ENCODE measurements around the gene LINC01488.

Gene LINC01488

GRCh38 chr11:69511358-69512055 is 30.0 kb downstream of the LINC01488 start:
- no peak for DNase-seq

- DNase-seq: no peak
Observed at GRCh38 chr11:69512136-69512535, 30.7 kb downstream of the LINC01488 start.

- DNase-seq: no peak
Observed at GRCh38 chr11:69512790-69513189, 31.3 kb downstream of the LINC01488 start.

GRCh38 chr11:69513196-69513595 is 31.7 kb downstream of the LINC01488 start:
- no peak for DNase-seq

- no peak for DNase-seq
Observed at GRCh38 chr11:69513663-69514224, 32.3 kb downstream of the LINC01488 start.

- DNase-seq: no peak
Observed at GRCh38 chr11:69514771-69515170, 33.3 kb downstream of the LINC01488 start.

GRCh38 chr11:69515271-69516245 is 34.1 kb downstream of the LINC01488 start:
- DNase-seq: peak in 1 of 14 donors; percentile 12

- no peak for DNase-seq
Observed at GRCh38 chr11:69516526-69516925, 35.1 kb downstream of the LINC01488 start.

- DNase-seq: no peak
Observed at GRCh38 chr11:69518081-69518950, 36.9 kb downstream of the LINC01488 start.

- no peak for DNase-seq
Observed at GRCh38 chr11:69520186-69520916, 38.9 kb downstream of the LINC01488 start.

- DNase-seq: no peak
Observed at GRCh38 chr11:69521457-69521856, 40.0 kb downstream of the LINC01488 start.

GRCh38 chr11:69523453-69523852 is 42.0 kb downstream of the LINC01488 start:
- DNase-seq: no peak

- DNase-seq: no peak
Observed at GRCh38 chr11:69524291-69524882, 42.9 kb downstream of the LINC01488 start.

GRCh38 chr11:69524991-69525411 is 43.5 kb downstream of the LINC01488 start:
- no peak for DNase-seq

- DNase-seq: no peak
Observed at GRCh38 chr11:69525516-69526452, 44.3 kb downstream of the LINC01488 start.

GRCh38 chr11:69526453-69526810 is 45.0 kb downstream of the LINC01488 start:
- DNase-seq: no peak

GRCh38 chr11:69529001-69529400 is 47.5 kb downstream of the LINC01488 start:
- no peak for DNase-seq

- DNase-seq: peak in 6 of 14 donors; percentile 26 to 60 (median 38)
Observed at GRCh38 chr11:69530278-69531070, 49.0 kb downstream of the LINC01488 start.
